Heart left ventricle (tissue), 16 donors: Measurements from ENCODE around the gene TMEM205. TPM values are rescaled to one million over a fixed set of nuclear protein-coding genes. Genes with fewer than 3 reads are reported as not detected.
"Not testable (repeated sequence)": the region's sequence is repeated elsewhere in the genome, so short reads cannot be mapped to it uniquely, and the experiment has no call there.

ENCODE experiments used
- ATAC-seq, 4 donors: fragments of 200-7000 bp; cut with Tn5 transposase; one replicate each; pipeline ENCODE4 v1.9.1; 2020 to 2022; ENCODE audit warnings: moderate library complexity in 4 of 4, mild to moderate bottlenecking in 3 of 4, moderate number of reproducible peaks in 1 of 4
- DNase-seq, 5 donors: peaks; one replicate each; pipeline ENCODE4 v3.0.0-alpha.2; 2020
- H3K27ac ChIP-seq, 12 donors: fragments of 200-600 bp; sonication (generic) in 4 of 12; one replicate each; pipeline versions ENCODE4 v1.5.0 to v1.8.0; 2016 to 2022; ENCODE audit warnings: mild to moderate bottlenecking in 2 of 12
- H3K27me3 ChIP-seq, 9 donors: fragments of 200-600 bp; sonication (generic) in 2 of 9; one replicate each; pipeline versions ENCODE4 v1.5.1 to v1.8.0; 2016 to 2022; ENCODE audit warnings: mild to moderate bottlenecking in 3 of 9
- H3K36me3 ChIP-seq, 9 donors: fragments of 200-600 bp; sonication (generic) in 2 of 9; one replicate each; pipeline versions ENCODE4 v1.5.0 to v1.8.0; 2018 to 2022; ENCODE audit warnings: mild to moderate bottlenecking in 2 of 9
- H3K4me1 ChIP-seq, 12 donors: fragments of 200-600 bp; sonication (generic) in 4 of 12; one replicate each; pipeline versions ENCODE4 v1.5.0 to v1.8.0; 2016 to 2022; ENCODE audit warnings: mild to moderate bottlenecking in 3 of 12
- H3K4me3 ChIP-seq, 12 donors: fragments of 200-600 bp; sonication (generic) in 4 of 12; one replicate each; pipeline versions ENCODE4 v1.5.0 to v1.8.0; 2017 to 2022; ENCODE audit warnings: mild to moderate bottlenecking in 9 of 12, moderate library complexity in 4 of 12
- H3K9me3 ChIP-seq, 12 donors: fragments of 200-600 bp; sonication (generic) in 4 of 12; one replicate each; pipeline versions ENCODE4 v1.5.0 to v1.8.0; 2016 to 2022; ENCODE audit warnings: mild to moderate bottlenecking in 1 of 12
- POLR2A ChIP-seq, 2 donors: fragments of 450-650 bp; IDR thresholded peaks; one replicate each; pipeline ENCODE4 v1.6.1; 2017; ENCODE audit warnings: antibody characterized with exemption in 2 of 2, mild to moderate bottlenecking in 2 of 2, moderate library complexity in 2 of 2
- WGBS, 4 donors: extraction: QIAGEN DNeasy Blood & Tissue Kit in 2 of 4; methylation state at CpG; one replicate each; pipeline versions ENCODE4 v1.1.5 to v1.1.7; 2013 to 2018; 5-methylcytosine and 5-hydroxymethylcytosine counted together
- intact Hi-C, 10 donors: fragments of 100-400 bp; cut with DNase I; formaldehyde crosslinking; loops; one replicate each; pipeline versions ENCODE4 v1.11.1 to v1.14.2; 2022
- polyA plus RNA-seq, 2 donors: library from polyadenylated mRNA; stranded (reverse); fragments of 200-250 nt; gene quantifications; one replicate each; pipeline ENCODE4 v1.2.3, GENCODE V29; 2013
- total RNA-seq, 9 donors: library from RNA; depleted of rRNA in 2 of 9; stranded (reverse); fragments of >200 nt in 2 of 9; fragmentation: NEBNext Ultra II Directional in 3 of 9; extraction: Animal tissue kit (Norgen Biotek cat#: 25700) in 3 of 9; gene quantifications; one replicate each; pipeline versions ENCODE4 v1.1.0 to v1.2.4, GENCODE V29; 2016 to 2023
- TF ChIP-seq, protein P1 (sequence below), 12 donors: fragments of 200-600 bp; sonication (generic) in 4 of 12; IDR thresholded peaks; one replicate each; pipeline versions ENCODE4 v1.5.0 to v1.8.0; 2018 to 2022; ENCODE audit warnings: antibody characterized with exemption in 12 of 12, mild to moderate bottlenecking in 5 of 12
- donor health status: ischemic (EF 13 %, LVEDD 7.1; RV severe dilation, severe dysfunction).
- donor health status: healthy with polysubstance abuse.
- donor health status: DM: no; HTN: yes; CAD: no.
- donor health status: DM: no; HTN: no; CAD: no.
- donor health status: ischemic (EF 25% LVEDD 6.9; RV normal size, moderate dysfunction).
- donor health status: ischemic (EF 25% LVEDD 5.7; RV mildly dilated, moderate dysfunction).
- donor health status: healthy.
- donor health status: DM: yes; HTN: yes; CAD: no.
- donor health status: ischemic (EF 35%, LVEDD 5.7; RV mildly dilated, moderate dysfunction).
- donor health status: nonischemic (EF 11% LVEDD 7.7; RV severe dilation, severe dysfunction).
- donor health status: DM: yes; HTN: yes; CAD: no.
- donor health status: PGD.
- donor health status: ischemic (EF 29% LVEDD 5.4; RV normal size, mild dysfunction).
- donor health status: nonischemic (EF 23%, LVEDD 6.1; RV moderate dilation, normal function).

TMEM205 gene
- total and polyA plus RNA-seq, 11 donors, result 68.3 to 372 (median 90.6) TPM

DNA sequence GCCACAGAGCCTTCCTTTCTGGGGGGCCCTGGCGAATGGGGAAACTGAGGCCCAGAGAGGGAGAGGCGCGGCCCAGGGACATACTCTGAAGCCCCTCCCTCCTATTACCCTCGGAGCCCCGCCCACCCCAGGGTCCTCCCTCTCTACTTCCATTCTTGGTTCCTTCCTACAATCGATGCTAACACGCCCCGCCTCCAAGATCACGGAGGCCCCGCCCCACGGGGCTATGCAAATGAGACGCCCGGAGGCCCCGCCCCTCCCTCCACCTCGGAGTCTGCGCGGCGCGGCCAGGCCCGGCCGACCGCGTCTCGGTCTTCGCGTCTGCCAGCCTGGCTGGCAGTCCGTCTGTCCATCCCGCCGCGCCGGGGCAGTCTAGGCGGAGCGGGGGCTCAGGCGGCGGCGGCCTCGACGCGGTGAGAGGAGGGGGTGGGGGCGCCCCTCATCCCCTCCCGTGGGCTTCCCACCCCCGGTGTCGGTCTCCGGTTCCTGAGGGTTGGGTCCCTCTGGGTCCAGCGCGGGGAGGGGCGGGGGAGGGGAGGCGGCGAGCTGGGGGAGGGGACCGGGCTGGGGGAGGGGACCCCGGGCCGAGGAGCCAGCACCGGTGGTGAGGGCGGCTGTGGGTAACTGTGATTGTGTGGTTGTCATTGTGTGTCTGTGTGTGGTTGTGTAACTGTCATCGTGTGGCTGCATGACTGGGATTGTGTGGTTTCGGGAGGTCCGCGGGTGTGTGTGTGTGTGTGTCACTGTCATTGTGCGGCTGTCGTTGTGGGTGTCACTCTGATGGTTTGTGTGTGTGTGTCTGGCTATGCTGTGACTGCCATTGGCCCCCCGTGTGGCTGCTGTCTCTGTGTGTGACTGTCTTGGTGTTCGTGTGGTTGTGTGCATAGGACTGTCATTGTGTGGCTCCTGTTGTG is 9.3 kb upstream of the TMEM205 start, which contains the start of gene PLPPR2:
Gene PLPPR2, plus strand, starts transcription at position 273 of the 914 bp plus-strand sequence. CDS start 2,242 bp downstream, outside the sequence.
- Histone ChIP-seq H3K36me3 (peaks cover 0 to 17% (median 0%) of the 10 kb centered on the region in 9 donors), H3K27ac (peak within 1 kb of the TSS in 9 of 12 donors; percentile 46 to 85 (median 57)), H3K4me1 (peaks cover 0 to 15% (median 0%) of the 10 kb centered on the region in 12 donors), H3K4me3 (peak within 1 kb of the TSS; percentile 55 to 87 (median 66)), H3K9me3 (no peaks in the 10 kb centered on the region), H3K27me3 (no peaks in the 10 kb centered on the region)
- WGBS, 4 donors, result 6 to 9% (median 8%) methylated on average over 35 to 62 of the region's 62 CpGs
- DNase-seq, result peak; percentile 92 to 97 (median 97)
- intact Hi-C loops, result no loop called here
- TF ChIP-seq POLR2A (IDR thresholded peaks at IDR 0.05), result peak in 1 of 2 donors; percentile 77
- TF ChIP-seq, protein P1, sequence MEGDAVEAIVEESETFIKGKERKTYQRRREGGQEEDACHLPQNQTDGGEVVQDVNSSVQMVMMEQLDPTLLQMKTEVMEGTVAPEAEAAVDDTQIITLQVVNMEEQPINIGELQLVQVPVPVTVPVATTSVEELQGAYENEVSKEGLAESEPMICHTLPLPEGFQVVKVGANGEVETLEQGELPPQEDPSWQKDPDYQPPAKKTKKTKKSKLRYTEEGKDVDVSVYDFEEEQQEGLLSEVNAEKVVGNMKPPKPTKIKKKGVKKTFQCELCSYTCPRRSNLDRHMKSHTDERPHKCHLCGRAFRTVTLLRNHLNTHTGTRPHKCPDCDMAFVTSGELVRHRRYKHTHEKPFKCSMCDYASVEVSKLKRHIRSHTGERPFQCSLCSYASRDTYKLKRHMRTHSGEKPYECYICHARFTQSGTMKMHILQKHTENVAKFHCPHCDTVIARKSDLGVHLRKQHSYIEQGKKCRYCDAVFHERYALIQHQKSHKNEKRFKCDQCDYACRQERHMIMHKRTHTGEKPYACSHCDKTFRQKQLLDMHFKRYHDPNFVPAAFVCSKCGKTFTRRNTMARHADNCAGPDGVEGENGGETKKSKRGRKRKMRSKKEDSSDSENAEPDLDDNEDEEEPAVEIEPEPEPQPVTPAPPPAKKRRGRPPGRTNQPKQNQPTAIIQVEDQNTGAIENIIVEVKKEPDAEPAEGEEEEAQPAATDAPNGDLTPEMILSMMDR (IDR thresholded peaks at IDR 0.05), result no peak
- ATAC-seq, result peak; percentile 81 to 97 (median 96)

DNA sequence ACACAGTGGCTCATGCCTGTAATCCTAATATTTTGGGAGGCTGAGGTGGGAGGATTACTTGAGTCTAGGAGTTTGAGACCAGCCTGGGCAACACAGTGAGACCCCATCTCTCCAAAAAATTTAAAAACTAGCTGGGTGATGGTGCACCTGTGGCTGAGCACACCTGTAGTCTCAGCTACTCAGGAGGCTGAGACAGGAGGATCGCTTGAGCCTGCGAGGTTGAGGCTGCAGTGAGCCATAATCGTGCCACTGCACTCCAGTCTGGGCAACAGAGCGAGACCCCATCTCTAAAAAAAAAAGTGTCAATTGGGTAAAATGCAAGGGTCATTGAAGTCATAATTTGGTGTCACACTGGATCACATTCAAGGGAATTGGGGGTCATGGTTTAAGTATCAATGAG is 8.0 kb upstream of the TMEM205 start:
- H3K4me3 ChIP-seq, H3K27ac ChIP-seq, DNase-seq, H3K9me3 ChIP-seq, intact Hi-C loops, ATAC-seq, H3K36me3 ChIP-seq, H3K27me3 ChIP-seq: not testable (repeated sequence)
- 95 to 97% (median 96%) methylated on average over 4 of the region's 4 CpGs for WGBS, 4 donors
- peaks cover 0 to 15% (median 0%) of the 10 kb centered on the region in 12 donors for H3K4me1 ChIP-seq

DNA sequence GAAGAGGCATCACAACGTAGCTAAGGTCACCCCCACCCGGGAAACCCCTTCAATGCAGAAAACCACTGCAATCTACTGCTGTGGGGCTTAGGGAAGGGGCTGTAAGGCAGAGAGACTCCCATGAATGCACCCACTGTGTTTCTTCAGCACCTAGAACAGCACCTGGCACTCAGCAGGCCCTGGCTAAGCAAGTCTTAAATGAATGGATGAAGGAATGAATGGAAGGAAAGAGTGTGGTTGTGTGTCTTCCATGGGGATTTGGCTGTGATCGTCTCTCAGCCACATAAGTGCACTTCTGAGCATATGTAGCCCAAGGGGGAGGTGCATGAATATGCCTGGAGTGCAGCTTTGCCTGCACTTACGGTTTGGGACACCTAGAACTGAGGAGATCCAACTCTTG is 3.1 kb upstream of the TMEM205 start:
- WGBS, 4 donors, result 87 to 93% (median 93%) methylated on average over 4 of the region's 4 CpGs
- DNase-seq, result no peak

DNA sequence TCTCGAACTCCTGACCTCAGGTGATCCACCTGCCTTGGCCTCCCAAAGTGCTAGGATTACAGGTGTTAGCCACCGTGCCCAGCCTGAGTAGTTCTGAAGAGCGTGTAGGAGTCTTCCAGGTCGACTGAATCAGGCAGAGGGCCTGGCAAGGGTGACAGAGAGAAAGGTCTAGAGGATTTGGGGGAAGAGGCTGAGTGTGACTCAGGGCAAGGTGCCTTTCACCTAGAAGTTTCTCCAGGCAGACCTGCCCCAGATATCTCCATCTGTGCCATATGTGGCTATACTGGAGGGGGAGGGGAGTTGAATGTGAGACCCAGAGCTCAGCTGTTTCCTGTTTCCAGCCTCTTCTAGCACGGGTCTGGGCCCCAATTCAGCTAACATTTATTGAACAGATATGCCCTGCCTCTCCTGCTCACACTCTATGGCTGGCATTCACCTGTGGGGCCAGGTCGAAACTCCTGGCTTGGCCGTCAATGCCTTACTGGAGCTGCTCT is 1.5 kb upstream of the TMEM205 start:
- H3K27ac ChIP-seq, result peak overlapping the region in 1 of 12 donors; percentile 92

More for the DNA sequence above, 3.1 kb upstream of the TMEM205 start:
- TF ChIP-seq, protein P1 (IDR thresholded peaks at IDR 0.05), result no peak
- TF ChIP-seq POLR2A (IDR thresholded peaks at IDR 0.05), result no peak
- H3K27ac ChIP-seq, result no peak overlapping the region
- ATAC-seq, result no peak
- no peak overlapping the region for H3K4me3 ChIP-seq
- intact Hi-C loops, result loop anchor here in 2 of 10 donors (5.0 kb wide), 2 partner anchors 33 to 57 kb away; partner anchors contain the start of gene EPOR (in 1 of the 2)
- H3K36me3 ChIP-seq, result no peaks in the 10 kb centered on the region
- H3K9me3 ChIP-seq, result peaks cover 0 to 10% (median 0%) of the 10 kb centered on the region in 12 donors
- peaks cover 0 to 26% (median 20%) of the 10 kb centered on the region in 12 donors for H3K4me1 ChIP-seq
- H3K27me3 ChIP-seq, result no peaks in the 10 kb centered on the region

More for the DNA sequence above, 1.5 kb upstream of the TMEM205 start:
- intact Hi-C loops, result loop anchor here in 2 of 10 donors (5.0 kb wide), 2 partner anchors 35 to 55 kb away; partner anchors contain the start of gene EPOR (in 1 of the 2)
- WGBS, 4 donors, result 77 to 86% (median 80%) methylated on average over 4 to 7 of the region's 7 CpGs
- no peak for ATAC-seq
- no peak for DNase-seq
- H3K4me1 ChIP-seq, result peaks cover 0 to 32% (median 22%) of the 10 kb centered on the region in 12 donors
- peaks cover 0 to 10% (median 0%) of the 10 kb centered on the region in 9 donors for H3K36me3 ChIP-seq
- H3K27me3 ChIP-seq, result no peaks in the 10 kb centered on the region
- TF ChIP-seq POLR2A (IDR thresholded peaks at IDR 0.05), result no peak
- TF ChIP-seq, protein P1 (IDR thresholded peaks at IDR 0.05), result no peak
- H3K9me3 ChIP-seq, result peaks cover 0 to 10% (median 0%) of the 10 kb centered on the region in 12 donors
- H3K4me3 ChIP-seq, result no peak overlapping the region
